A172 (cell line): ENCODE measurements around the gene SORBS2. TPM values are rescaled to one million over a fixed set of nuclear protein-coding genes. Genes with fewer than 3 reads are reported as not detected.
"Not testable (repeated sequence)": the region's sequence is repeated elsewhere in the genome, so short reads cannot be mapped to it uniquely, and the experiment has no call there.

Experiments used
- DNase-seq: peaks from one replicate; pipeline ENCODE4 v3.0.0-alpha.2; 2015; ENCODE audit warnings: low spot score
- total RNA-seq: library from RNA; depleted of rRNA; stranded (reverse); fragments of >200 nt; shearing (Covaris generic); gene quantifications from 2 replicates; pipeline ENCODE4 v1.2.3, GENCODE V29; 2014

SORBS2 gene
- total RNA-seq, 1 experiment from 2014 or later, result 14.2 TPM

GRCh38 chr4:185737489-185738037, 74.4 kb downstream of the SORBS2 start:
- DNase-seq, result no peak

DNA sequence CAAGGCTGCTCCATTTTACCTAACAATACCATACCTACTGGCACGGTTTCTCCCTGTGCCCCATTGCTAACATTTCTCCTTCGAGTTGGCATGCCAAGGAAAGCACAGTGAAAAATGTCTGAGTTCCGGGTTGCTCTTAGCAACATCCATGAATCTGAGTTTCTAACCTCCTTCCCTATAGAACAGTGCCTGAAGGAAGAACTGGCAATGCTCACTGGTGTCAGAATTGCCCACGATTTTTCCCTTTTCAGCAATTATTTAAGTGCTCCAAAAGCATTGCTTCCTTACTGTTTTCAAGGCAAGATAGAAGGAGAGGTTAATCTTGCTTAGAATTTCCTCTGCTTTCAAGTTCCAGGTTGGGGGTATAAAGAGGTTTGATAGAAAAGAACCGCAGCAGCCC, 75.1 kb downstream of the SORBS2 start:
- no peak for DNase-seq

GRCh38 chr4:185735866-185736400, 76.1 kb downstream of the SORBS2 start:
- no peak for DNase-seq

GRCh38 chr4:185734930-185735329, 77.1 kb downstream of the SORBS2 start:
- no peak for DNase-seq

DNA sequence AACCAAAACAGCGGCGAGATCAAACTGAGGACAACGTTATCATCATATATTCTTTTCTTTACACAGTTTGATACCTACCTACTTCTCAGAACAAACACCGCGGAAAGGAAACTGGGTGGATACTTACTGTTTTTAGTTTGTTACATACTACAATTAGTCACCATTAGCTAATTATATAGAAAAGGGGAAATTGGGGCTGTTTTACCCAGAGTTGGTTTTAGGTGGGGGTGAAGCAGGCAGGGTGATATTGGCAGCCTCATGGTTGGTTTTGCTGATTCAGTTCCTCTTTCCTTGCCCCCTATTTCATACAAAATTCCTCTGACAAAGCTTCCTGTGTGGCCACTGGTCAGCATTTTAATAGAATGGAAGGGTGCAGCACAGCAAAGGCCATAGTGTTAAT, 77.8 kb downstream of the SORBS2 start:
- no peak for DNase-seq

GRCh38 chr4:185730849-185731608, 81.0 kb downstream of the SORBS2 start:
- DNase-seq, result no peak

- peak; percentile 35 for DNase-seq
Observed at GRCh38 chr4:185730387-185730786, 81.6 kb downstream of the SORBS2 start.

GRCh38 chr4:185729391-185729804, 82.6 kb downstream of the SORBS2 start:
- no peak for DNase-seq

DNA sequence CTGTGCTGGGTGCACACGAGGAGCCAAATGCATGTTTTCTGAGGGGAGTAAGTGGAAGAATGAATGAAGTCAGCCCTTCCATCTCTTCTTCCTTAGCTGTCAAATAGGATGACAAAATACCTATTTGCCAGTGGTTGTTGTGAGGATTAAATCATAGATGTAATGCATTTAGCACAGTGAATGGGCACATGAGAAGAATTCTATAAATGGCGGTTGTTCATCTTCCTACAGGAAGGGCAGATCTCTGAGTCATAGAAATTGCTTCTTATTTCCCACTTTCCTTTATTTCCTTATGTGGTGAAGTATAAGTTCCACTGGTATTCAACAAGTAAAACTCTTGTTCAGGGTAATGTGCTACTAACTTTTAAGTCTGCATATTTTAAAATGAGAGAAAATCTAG, 83.1 kb downstream of the SORBS2 start:
- no peak for DNase-seq

- no peak for DNase-seq
Observed at GRCh38 chr4:185726931-185727330, 85.1 kb downstream of the SORBS2 start.

DNA sequence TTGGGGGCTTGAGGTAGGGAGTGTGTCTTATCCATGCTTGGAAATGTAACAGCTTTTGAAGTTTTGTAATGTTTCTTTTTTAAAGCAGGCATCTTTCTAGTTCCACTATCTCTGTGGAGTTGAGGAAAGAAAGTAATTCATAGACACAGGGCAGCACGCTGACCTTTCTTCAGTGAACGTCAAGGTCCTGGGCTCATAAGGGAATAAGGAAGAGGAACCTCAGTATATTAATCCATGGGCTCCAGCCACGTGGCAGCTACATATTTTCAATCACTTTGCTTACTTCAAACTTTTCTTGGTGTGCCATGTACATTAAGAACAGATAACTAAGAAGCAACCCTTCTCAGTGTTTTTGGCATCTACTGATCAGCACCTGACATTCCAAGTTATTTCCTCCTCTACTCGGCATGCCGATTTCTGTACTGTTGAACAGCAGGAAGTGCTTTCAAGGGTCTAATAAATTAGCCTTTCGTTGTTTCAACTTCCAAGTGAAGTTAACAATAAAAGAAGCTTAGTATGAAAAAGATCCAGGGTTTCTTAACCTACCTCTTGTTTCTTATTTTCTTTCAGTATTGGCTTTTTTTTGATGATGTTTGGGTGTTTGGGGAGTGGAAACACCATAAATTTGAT, 88.2 kb downstream of the SORBS2 start:
- no peak for DNase-seq

DNA sequence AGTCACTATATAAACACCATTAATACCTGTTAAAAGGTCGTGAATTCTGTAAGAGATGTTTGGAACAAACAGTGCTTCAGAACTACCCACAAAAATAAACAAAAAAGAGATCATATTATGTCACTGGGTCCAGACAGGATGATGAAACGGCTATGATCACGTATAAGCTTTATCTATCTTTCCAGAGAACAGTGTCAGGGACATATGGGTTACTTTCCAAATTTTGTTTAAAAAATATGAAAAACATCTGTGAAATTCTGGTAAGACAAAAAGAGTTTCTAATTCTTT, 90.0 kb downstream of the SORBS2 start:
- DNase-seq, result no peak

DNA sequence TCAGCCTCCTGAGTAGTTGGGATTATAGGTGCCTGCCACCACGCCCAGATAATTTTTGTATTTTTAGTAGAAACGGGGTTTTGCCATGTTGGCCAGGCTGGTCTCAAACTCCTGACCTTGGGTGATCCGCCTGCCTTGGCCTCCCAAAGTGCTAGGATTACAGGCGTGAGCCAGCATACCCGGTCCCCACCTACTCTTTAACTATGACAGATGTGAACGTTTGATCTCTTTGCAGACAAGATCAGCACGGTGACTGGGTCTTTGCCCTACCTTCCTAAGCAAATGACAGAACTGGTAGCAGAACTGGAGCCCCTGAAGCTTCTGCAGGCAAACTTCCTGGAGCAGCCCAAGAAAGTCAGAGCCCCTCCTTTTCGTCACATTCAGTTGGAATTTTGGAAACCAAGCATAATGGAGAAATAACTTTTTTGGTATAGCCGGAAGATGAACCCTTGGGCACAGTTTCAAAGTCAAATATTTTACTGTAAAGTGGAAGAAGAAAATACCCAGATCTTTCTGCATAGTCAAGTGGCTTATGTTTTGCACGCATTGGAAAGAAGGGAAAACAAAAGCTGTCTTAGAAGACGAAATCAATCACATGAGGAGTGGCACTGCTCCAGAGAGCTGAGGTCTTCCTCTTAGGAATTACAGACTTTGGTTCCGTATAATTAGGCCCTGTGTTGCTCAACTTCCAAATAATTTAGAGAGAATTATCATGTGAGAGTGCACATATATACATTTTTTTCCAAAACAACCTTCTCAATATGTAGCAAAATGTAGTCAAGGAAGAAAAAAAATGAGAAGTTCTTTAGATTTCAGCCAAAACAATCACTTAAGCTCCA, 90.6 kb downstream of the SORBS2 start:
- no peak for DNase-seq

DNA sequence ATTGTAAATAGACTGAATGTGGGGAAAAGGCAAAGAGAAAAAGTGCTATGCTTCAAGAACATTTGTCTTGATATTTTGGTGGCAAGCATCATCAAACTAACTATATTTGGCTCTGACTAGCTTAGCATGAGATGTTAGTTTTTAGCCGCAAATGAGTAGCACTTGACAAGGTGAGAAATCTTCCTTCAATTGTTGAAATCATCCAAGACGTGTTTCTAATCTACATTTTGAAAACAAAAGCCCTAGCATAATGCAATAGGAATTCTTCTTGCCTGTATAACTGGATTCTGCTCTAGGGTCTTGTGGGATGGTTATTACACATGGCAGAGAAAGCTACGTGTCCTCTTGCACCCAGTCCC, 92.5 kb downstream of the SORBS2 start:
- DNase-seq, result no peak

GRCh38 chr4:185718578-185719499, 93.2 kb downstream of the SORBS2 start:
- no peak for DNase-seq

DNA sequence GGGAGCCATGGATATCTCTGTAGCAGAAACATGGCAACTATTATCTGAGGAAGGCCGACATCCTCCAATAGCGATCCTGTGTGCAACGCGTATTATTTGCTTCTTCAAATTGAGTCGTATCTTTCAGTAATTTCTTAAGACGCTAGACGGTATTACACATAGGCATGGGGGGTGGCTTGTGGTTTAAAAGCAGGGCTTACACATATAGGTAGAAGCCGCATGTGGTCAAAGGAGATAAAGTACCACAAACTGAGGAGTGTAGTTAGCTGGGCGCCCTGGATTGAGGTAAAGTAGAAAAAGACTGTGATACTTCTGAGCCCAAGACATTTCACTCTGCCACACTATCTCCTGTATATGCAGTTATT, 94.6 kb downstream of the SORBS2 start:
- DNase-seq, result no peak

GRCh38 chr4:185716577-185717376, 95.2 kb downstream of the SORBS2 start:
- no peak for DNase-seq

DNA sequence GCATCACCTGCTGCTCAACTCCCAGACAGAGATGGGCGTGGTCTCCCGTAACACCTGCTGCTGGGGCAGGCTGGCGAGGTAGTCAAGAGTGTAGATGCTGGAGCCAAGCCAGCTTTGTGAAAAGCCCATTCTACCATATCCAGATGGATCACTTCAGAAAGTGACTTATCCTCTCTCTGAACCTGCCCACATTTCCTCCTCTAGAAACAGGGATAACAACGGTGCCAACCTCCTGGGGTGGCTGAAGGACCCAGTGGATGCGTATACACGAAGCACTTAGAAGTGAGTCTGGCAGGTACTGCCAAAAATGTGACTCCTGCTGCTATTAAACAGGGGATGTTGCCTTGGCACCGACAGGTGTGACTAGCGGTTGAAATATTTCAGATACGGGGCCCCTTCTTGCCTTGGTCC, 95.8 kb downstream of the SORBS2 start:
- DNase-seq, result no peak

- DNase-seq, result not testable (repeated sequence)
Observed at GRCh38 chr4:185714524-185714923, 97.5 kb downstream of the SORBS2 start.

DNA sequence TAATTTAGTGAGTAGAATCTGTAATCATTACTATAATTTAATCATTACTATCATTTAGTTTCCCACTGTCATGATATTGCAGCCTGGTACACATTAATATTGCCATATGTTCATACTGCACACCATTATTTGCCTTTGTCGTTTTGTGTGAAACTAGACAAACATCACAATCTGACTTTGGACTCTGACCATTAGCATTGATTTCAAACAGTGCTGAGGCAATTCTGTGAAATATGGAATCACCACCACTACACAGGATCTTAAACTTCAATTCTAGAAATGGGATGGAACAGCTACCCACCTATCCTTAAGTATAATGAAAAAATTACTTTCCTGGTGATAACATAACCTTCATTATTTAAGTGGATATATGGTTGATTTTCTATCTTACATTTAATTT, 98.3 kb downstream of the SORBS2 start:
- no peak for DNase-seq
